HepG2 (cell line): ENCODE data around the gene HCFC2. TPM values are rescaled to one million over a fixed set of nuclear protein-coding genes. Genes with fewer than 3 reads are reported as not detected.
"Not testable (repeated sequence)": the region's sequence is repeated elsewhere in the genome, so short reads cannot be mapped to it uniquely, and the experiment has no call there.

Experiments
- ATAC-seq: fragments of 200-7000 bp; cut with Tn5 transposase; 3 replicates; pipeline ENCODE4 v1.9.1; 2020; ENCODE audit warnings: mild to moderate bottlenecking, moderate library complexity
- BruUV-seq: library from RNA; stranded (reverse); fragments of 400-500 nt; replicated peaks from 2 replicates; lab custom pipeline; 2021; lab: Mats Ljungman, UMichigan
- CTCF ChIA-PET: fragments of 300-600 bp; formaldehyde crosslinking; extraction: SDS; loops from one replicate; lab custom pipeline; 2021; ENCODE audit warnings: low total read pairs, inconsistent platforms, low intra/inter-chr PET ratio; lab: Yijun Ruan, JAX
- POLR2A ChIA-PET: fragments of 350-600 bp; sonication (Branson Sonifier 250); formaldehyde crosslinking; loops from one replicate; lab custom pipeline; 2020; ENCODE audit warnings: antibody characterized with exemption, inconsistent platforms; lab: Yijun Ruan, JAX
- DNase-seq: peaks from one replicate; pipeline ENCODE4 v3.0.0-alpha.2; 2015; ENCODE audit warnings: low spot score
- FAIRE-seq: peaks from 3 replicates; lab custom pipeline; 2011; peaks lifted over from hg19 to GRCh38; lab: Jason Lieb, UNC
- H2AFZ ChIP-seq: one replicate; pipeline ENCODE4 v1.6.1; 2011; ENCODE audit warnings: low read length, inconsistent platforms
- H3K27ac ChIP-seq: fragments of 300-600 bp; 3 replicates; pipeline ENCODE4 v1.8.0; 2011; ENCODE audit warnings: mixed run types, mild to moderate bottlenecking, mixed read lengths, low read length, inconsistent platforms; ENCODE audit not compliant: insufficient read depth; ENCODE audit errors: extremely low read length
- H3K27me3 ChIP-seq, 2 experiments: fragments of 200-600 bp in 1 of 2; 2 replicates in 1 of 2; 3 replicates in 1 of 2; pipeline versions ENCODE4 v1.6.0 to v1.8.0; 2011; ENCODE audit warnings: low read length in 2 of 2, mild to moderate bottlenecking in 2 of 2, moderate library complexity in 2 of 2, inconsistent platforms in 1 of 2; ENCODE audit not compliant: insufficient read depth in 2 of 2, control insufficient read depth in 1 of 2
- H3K36me3 ChIP-seq, 2 experiments: fragments of 200-600 bp in 1 of 2; replicated peaks in 1 of 2; 2 replicates in 1 of 2; 3 replicates in 1 of 2; pipeline versions ENCODE4 v1.5.1 to v1.8.0; 2011; ENCODE audit warnings: low read length in 2 of 2, inconsistent platforms in 1 of 2; ENCODE audit not compliant: insufficient read depth in 2 of 2, control insufficient read depth in 1 of 2
- H3K4me1 ChIP-seq: 2 replicates; pipeline ENCODE4 v1.5.1; 2012; ENCODE audit warnings: low read length, inconsistent platforms; ENCODE audit not compliant: insufficient read depth
- H3K4me2 ChIP-seq: 2 replicates; pipeline ENCODE4 v1.6.0; 2011; ENCODE audit warnings: low read depth, low read length, inconsistent platforms
- H3K4me3 ChIP-seq, 3 experiments: fragments of 200-600 bp in 1 of 3; sonication (generic), shearing (Covaris generic) in 1 of 3; replicated peaks in 1 of 3; 2 replicates each; pipeline ENCODE4 v1.5.1; 2011 to 2016; ENCODE audit warnings: low read length in 3 of 3, inconsistent platforms in 2 of 3, low read depth in 2 of 3, mild to moderate bottlenecking in 2 of 3, control low read depth in 1 of 3, mixed read lengths in 1 of 3; ENCODE audit not compliant: insufficient read depth in 1 of 3
- H3K79me2 ChIP-seq: one replicate; pipeline ENCODE4 v1.6.1; 2011; ENCODE audit warnings: low read length, inconsistent platforms; ENCODE audit not compliant: insufficient read depth
- H3K9ac ChIP-seq: 2 replicates; pipeline ENCODE4 v1.6.0; 2011; ENCODE audit warnings: mild to moderate bottlenecking, low read depth, low read length, inconsistent platforms; ENCODE audit not compliant: insufficient read depth
- H3K9me3 ChIP-seq: 2 replicates; pipeline ENCODE4 v1.5.1; 2012; ENCODE audit warnings: mild to moderate bottlenecking, low read length
- H4K20me1 ChIP-seq: 2 replicates; pipeline ENCODE4 v1.6.0; 2011; ENCODE audit warnings: inconsistent platforms, mild to moderate bottlenecking, low read length, moderate library complexity; ENCODE audit not compliant: insufficient read depth
- DNMT3B ChIP-seq: conservative IDR thresholded peaks from 2 replicates; pipeline ENCODE4 v1.6.1; 2016; ENCODE audit warnings: missing biosample characterization, control low read depth
- MIXL1 ChIP-seq: IDR thresholded peaks from 2 replicates; pipeline ENCODE4 v1.6.1; 2016
- ZNF331 ChIP-seq: sonication (generic); formaldehyde crosslinking; IDR thresholded peaks from 2 replicates; pipeline ENCODE4 v1.4.0; 2020; ENCODE audit warnings: missing genetic modification reagents
- ZNF432 ChIP-seq: sonication (generic); formaldehyde crosslinking; IDR thresholded peaks from 2 replicates; pipeline ENCODE4 v1.5.0; 2020; ENCODE audit warnings: missing genetic modification reagents, mild to moderate bottlenecking, borderline replicate concordance
- WGBS: methylation state at CpG from one replicate; pipeline ENCODE4 v1.1.6; 2017; ENCODE audit warnings: low lambda C conversion rate; 5-methylcytosine and 5-hydroxymethylcytosine counted together
- in situ Hi-C: cut with HindIII; loops from 2 replicates; pipeline ENCODE4 v1.10.0; 2017; ENCODE audit warnings: low pct_unique_long_range_greater_than_20kb; ENCODE audit not compliant: extremely low pct_ligation_motif_present
- intact Hi-C: fragments of 100-400 bp; cut with micrococcal nuclease; formaldehyde crosslinking; loops from one replicate; pipeline ENCODE4 v1.10.0; 2022; ENCODE audit not compliant: unreplicated experiment
- polyA plus RNA-seq, 8 experiments: library from polyadenylated mRNA; depleted of rRNA in 3 of 8; stranded (reverse) in 7 of 8; unstranded in 1 of 8; fragments of >200 nt; fragmentation: Illumina TruSeq in 4 of 8; extraction: Trizol in 4 of 8; gene quantifications; 2 replicates each; pipeline versions ENCODE4 v1.2.1 to v1.2.3, GENCODE V29; 2011 to 2016; ENCODE audit warnings: low read depth in 4 of 8, missing spikeins in 1 of 8, mixed read lengths in 1 of 8; ENCODE audit not compliant: insufficient read depth in 1 of 8
- total RNA-seq, 5 experiments: library from RNA; depleted of rRNA; stranded (reverse); fragments of >200 nt; fragmentation: Illumina TruSeq; extraction: Trizol; gene quantifications; 2 replicates each; pipeline ENCODE4 v1.2.3, GENCODE V29; 2016; ENCODE audit warnings: low read depth in 1 of 5

The HCFC2 gene
- total and polyA plus RNA-seq, 2 of the 13 experiments (the other 11 are each of a cell fraction or from before 2014, with no cell fraction given): 3.7 to 4.9 TPM

DNA sequence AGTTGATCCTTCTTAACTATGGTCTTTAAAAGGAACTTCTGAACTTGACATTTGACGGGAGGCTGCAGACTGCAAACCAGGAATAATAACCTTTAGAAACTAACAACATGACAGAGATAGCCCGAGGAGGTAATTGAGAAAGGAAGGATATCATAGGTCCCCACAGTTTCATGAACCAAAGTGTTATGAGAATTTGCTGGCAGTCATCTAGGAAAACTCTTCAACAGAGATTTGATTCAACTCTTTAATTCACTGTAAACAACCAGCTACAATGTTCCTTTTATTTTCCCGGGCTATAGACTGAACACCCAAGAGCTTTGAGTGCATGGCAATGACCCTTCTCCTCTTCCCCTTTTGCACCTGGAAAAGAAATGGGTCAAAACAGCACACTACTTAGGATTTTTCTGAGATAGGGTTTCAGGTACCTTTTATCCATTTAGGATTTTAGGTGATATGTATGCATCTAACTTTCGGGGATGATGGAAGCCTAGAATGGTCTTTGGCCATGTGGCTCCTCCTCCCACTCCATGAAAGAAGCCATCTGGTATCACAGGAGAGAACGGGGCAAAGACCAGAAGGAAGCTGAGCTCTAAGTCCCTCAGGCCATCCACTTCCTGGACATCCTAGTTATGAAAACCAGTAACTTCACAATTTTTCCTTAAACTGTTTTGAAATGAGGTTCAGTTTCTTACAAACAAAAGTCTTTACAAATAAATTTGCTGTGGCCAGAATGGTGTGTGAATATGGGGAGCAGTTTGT is 37.3 kb upstream of the HCFC2 start (continued):
- TF ChIP-seq DNMT3B (CRISPR knock-in tag): no peak
- no peak for TF ChIP-seq MIXL1
- TF ChIP-seq ZNF331 (CRISPR knock-in tag): no peak
- no peak for TF ChIP-seq ZNF432 (CRISPR knock-in tag)

DNA sequence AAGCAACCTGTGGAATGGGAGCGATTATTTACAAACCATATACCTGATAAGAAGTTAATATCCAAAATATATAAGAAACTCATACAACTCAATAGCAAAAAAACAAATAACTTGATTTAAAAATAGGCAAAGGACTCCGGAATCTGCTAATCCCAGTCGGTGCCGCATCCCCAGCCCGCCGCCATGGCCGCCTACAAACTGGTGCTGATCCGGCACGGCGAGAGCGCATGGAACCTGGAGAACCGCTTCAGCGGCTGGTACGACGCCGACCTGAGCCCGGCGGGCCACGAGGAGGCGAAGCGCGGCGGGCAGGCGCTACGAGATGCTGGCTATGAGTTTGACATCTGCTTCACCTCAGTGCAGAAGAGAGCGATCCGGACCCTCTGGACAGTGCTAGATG is 33.7 kb upstream of the HCFC2 start:
- H3K9ac ChIP-seq, DNase-seq, H3K4me3 ChIP-seq, BruUV-seq, FAIRE-seq, H3K4me2 ChIP-seq, H3K27ac ChIP-seq, ATAC-seq, POLR2A ChIA-PET, in situ Hi-C loops, H3K4me1 ChIP-seq, CTCF ChIA-PET, intact Hi-C loops, H3K36me3 ChIP-seq, H3K9me3 ChIP-seq, H3K79me2 ChIP-seq, H2AFZ ChIP-seq, H4K20me1 ChIP-seq: not testable (repeated sequence)
- peaks cover 0 to 24% of the 10 kb centered on the region in 2 experiments; a peak in 2 of 5 replicates for H3K27me3 ChIP-seq
- 75% methylated on average over 8 of the region's 27 CpGs for WGBS

DNA sequence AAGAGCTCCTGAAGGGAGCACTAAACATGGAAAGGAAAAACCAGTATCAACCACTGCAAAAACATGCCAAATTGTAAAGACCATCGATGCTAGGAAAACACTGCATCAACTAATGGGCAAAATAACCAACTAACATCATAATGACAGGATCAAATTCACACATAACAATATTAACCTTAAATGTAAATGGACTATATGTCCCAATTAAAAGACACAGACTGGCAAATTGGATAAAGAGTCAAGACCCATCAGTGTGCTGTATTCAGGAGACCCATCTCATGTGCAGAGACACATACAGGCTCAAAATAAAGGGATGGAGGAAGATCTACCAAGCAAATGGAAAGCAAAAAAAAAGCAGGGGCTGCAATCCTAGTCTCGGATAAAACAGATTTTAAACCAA is 28.2 kb upstream of the HCFC2 start:
- H3K9me3 ChIP-seq, H3K36me3 ChIP-seq, POLR2A ChIA-PET, ATAC-seq, H4K20me1 ChIP-seq, BruUV-seq, H3K27me3 ChIP-seq, FAIRE-seq, H3K79me2 ChIP-seq, H3K4me1 ChIP-seq, H2AFZ ChIP-seq, intact Hi-C loops, CTCF ChIA-PET, H3K4me3 ChIP-seq, DNase-seq, H3K27ac ChIP-seq, H3K4me2 ChIP-seq, in situ Hi-C loops, H3K9ac ChIP-seq: not testable (repeated sequence)
- 0% methylated on average over 2 of the region's 2 CpGs for WGBS

DNA sequence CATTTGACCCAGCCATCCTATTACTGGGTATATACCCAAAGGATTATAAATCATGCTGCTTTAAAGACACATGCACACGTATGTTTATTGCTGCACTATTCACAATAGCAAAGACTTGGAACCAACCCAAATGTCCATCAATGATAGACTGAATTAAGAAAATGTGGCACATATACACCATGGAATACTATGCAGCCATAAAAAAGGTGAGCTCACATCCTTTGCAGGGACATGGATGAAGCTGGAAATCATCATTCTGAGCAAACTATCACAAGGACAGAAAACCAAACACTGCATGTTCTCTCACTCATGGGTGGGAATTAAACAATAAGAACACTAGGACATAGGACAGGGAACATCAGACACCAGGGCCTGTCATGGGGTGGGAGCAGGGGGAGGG is 24.6 kb upstream of the HCFC2 start:
- BruUV-seq, H3K4me3 ChIP-seq, POLR2A ChIA-PET, H3K4me1 ChIP-seq, H3K9me3 ChIP-seq, DNase-seq, H4K20me1 ChIP-seq, H3K79me2 ChIP-seq, in situ Hi-C loops, ATAC-seq, H3K9ac ChIP-seq, FAIRE-seq, H3K27ac ChIP-seq, H3K36me3 ChIP-seq, H2AFZ ChIP-seq, H3K4me2 ChIP-seq, intact Hi-C loops, CTCF ChIA-PET: not testable (repeated sequence)
- WGBS: 50% methylated on average over 1 of the region's 1 CpG
- H3K27me3 ChIP-seq: peaks cover 4 to 23% of the 10 kb centered on the region in 2 experiments; a peak in 2 of 5 replicates
